ENCODE results near the gene PCLO.

GRCh38 chr7:82803411-82803810 is 359.3 kb downstream of the PCLO start:
- TF ChIP-seq TCF12 (IDR thresholded peaks at IDR 0.05; ENCODE audit: low read depth, low read length), result no peak
- TF ChIP-seq CTCF (IDR thresholded peaks at IDR 0.05; ENCODE audit: control extremely low read depth in 1 of 3, insufficient read depth in 1 of 3, low read depth in 1 of 3, low read length in 3 of 3), result no peak
